Left ventricle myocardium superior (tissue), 1 donor: ENCODE results near the gene RUBCNL. TPM values are rescaled to one million over a fixed set of nuclear protein-coding genes. Genes with fewer than 3 reads are reported as not detected.

Source experiments
- ATAC-seq: fragments of 200-7000 bp; cut with Tn5 transposase; one replicate; pipeline ENCODE4 v1.9.1; 2020; ENCODE audit warnings: mild to moderate bottlenecking, moderate library complexity
- DNase-seq: peaks from one replicate; pipeline ENCODE4 v3.0.0-alpha.2; 2020
- intact Hi-C: fragments of 100-400 bp; cut with micrococcal nuclease; formaldehyde crosslinking; loops from one replicate; pipeline ENCODE4 v1.11.0; 2022
- total RNA-seq: library from RNA; stranded (reverse); fragmentation: NEBNext Ultra II Directional; extraction: Animal tissue kit (Norgen Biotek cat#: 25700); gene quantifications from one replicate; pipeline ENCODE4 v1.2.1, GENCODE V29; 2021
- donor health status: DM: no; HTN: yes; CAD: no; lungs with severe emphysema.

Gene RUBCNL
- total RNA-seq, 1 donor from 2014 or later, result 0.69 TPM

GRCh38 chr13:46315036-46315435, 72.0 kb downstream of the RUBCNL start:
- intact Hi-C loops, result no loop called here
- DNase-seq (no peak), ATAC-seq (no peak)

- intact Hi-C loops, result no loop called here
Measured at GRCh38 chr13:46314587-46314986, 72.5 kb downstream of the RUBCNL start.

GRCh38 chr13:46313432-46314257, 73.4 kb downstream of the RUBCNL start:
- intact Hi-C loops, result no loop called here
- DNase-seq, result no peak
- no peak for ATAC-seq

More at GRCh38 chr13:46314587-46314986, 72.5 kb downstream of the RUBCNL start:
- DNase-seq (no peak), ATAC-seq (no peak)

GRCh38 chr13:46313024-46313423, 74.0 kb downstream of the RUBCNL start:
- intact Hi-C loops, result no loop called here
- no peak for DNase-seq
- ATAC-seq, result no peak

- intact Hi-C loops, result no loop called here
- ATAC-seq, result no peak
- DNase-seq, result no peak
Measured at GRCh38 chr13:46311217-46311616, 75.8 kb downstream of the RUBCNL start.

- intact Hi-C loops, result no loop called here
- ATAC-seq (no peak), DNase-seq (no peak)
Measured at GRCh38 chr13:46310066-46310465, 77.0 kb downstream of the RUBCNL start.

GRCh38 chr13:46307554-46307953, 79.5 kb downstream of the RUBCNL start:
- ATAC-seq, result no peak
- no peak for DNase-seq
- intact Hi-C loops, result no loop called here

GRCh38 chr13:46304546-46304945, 82.5 kb downstream of the RUBCNL start:
- intact Hi-C loops, result no loop called here
- no peak for ATAC-seq
- DNase-seq, result no peak

- intact Hi-C loops, result no loop called here
- ATAC-seq (no peak), DNase-seq (no peak)
Measured at GRCh38 chr13:46303742-46304385, 83.2 kb downstream of the RUBCNL start.

- intact Hi-C loops, result no loop called here
- DNase-seq (no peak), ATAC-seq (no peak)
Measured at GRCh38 chr13:46297361-46297811, 89.7 kb downstream of the RUBCNL start.

- DNase-seq (no peak), ATAC-seq (peak; percentile 64)
- intact Hi-C loops, result no loop called here
Measured at GRCh38 chr13:46296921-46297320, 90.1 kb downstream of the RUBCNL start.

GRCh38 chr13:46296115-46296822, 90.8 kb downstream of the RUBCNL start:
- ATAC-seq, result peak; percentile 86
- no peak for DNase-seq
- intact Hi-C loops, result no loop called here

- intact Hi-C loops, result no loop called here
- DNase-seq (peak; percentile 27), ATAC-seq (peak; percentile 70)
Measured at GRCh38 chr13:46295491-46296114, 91.4 kb downstream of the RUBCNL start.

- intact Hi-C loops, result no loop called here
- no peak for DNase-seq
- no peak for ATAC-seq
Measured at GRCh38 chr13:46293436-46293835, 93.6 kb downstream of the RUBCNL start.

Other genes starting within 250 kb of the RUBCNL start
- 22.9 TPM for gene LCP1, start 205.1 kb downstream of the RUBCNL start, total RNA-seq
- 0.17 TPM for gene LRRC63, start 175.3 kb downstream of the RUBCNL start, total RNA-seq
- gene LRCH1, start 165.9 kb upstream of the RUBCNL start, total RNA-seq, result 12.5 TPM